ENCODE measurements around the gene IFI27L1.
A peak's percentile ranks its signal among the peaks of the same experiment; 100 is the strongest.

Gene IFI27L1

DNA sequence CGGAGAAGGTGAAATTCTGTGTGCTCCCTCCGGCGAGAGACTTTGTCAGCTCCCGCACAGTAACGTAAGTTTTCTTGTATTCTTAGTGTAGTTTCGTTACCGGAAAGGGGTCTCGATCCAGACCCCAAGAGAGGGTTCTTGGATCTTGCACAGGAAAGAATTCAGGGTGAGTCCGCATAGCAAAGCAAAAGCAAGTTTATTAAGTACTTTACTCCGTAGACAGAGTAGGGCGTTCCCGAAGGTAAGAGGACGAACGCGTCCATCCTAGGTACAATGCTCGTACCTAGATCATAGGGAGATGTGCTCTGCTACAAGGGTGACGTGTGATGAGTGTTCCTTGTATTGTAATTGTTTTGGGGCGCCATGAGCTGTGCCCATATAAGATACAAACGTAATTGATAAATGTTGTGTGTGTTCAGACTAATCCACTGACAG lies 293 bp downstream of the IFI27L1 start:
- DNase-seq: no peak

GRCh38 chr14:94087891-94088290 lies 6.8 kb downstream of the IFI27L1 start:
- no peak for DNase-seq

DNA sequence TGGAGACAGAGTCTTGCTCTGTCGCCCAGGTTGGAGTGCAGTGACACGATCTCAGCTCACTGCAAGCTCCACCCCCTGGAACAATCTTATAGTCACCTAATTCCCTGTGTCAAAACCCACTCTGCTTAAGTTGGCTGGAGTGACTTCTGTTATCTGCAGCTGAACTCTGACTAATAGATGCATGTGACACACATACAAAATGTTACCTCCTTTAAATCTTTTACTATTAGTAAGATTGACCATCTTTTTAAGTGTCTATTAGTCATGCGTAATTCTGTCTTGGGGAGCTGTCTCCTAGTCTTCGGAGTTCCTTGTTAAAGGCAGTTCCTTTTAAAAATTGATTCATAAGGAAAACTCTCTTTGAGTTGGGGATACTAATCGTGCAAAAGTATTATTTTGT lies 7.4 kb downstream of the IFI27L1 start:
- DNase-seq: peak; percentile 13

GRCh38 chr14:94089479-94089878 lies 8.4 kb downstream of the IFI27L1 start:
- DNase-seq: peak; percentile 40

DNA sequence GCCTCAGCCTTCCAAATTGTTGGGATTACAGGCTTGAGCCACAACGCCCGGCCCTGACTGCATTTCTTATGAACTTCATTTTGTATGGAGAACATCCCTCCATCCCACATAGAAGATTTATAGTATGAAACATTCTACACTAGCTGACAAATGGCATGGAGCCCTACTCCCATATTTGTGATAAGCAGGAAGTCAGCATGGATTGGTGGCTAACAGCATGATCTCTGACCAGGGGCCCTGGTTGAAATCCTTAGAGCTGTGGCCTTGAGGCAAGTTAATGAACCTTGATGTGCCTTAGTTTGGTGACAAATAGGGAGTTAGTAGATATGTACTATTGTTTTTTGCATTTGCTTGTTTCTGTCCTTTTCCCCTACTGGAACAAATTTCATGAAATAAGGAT lies 12.3 kb downstream of the IFI27L1 start:
- no peak for DNase-seq

GRCh38 chr14:94097091-94097490 lies 16.0 kb downstream of the IFI27L1 start:
- no peak for DNase-seq

DNA sequence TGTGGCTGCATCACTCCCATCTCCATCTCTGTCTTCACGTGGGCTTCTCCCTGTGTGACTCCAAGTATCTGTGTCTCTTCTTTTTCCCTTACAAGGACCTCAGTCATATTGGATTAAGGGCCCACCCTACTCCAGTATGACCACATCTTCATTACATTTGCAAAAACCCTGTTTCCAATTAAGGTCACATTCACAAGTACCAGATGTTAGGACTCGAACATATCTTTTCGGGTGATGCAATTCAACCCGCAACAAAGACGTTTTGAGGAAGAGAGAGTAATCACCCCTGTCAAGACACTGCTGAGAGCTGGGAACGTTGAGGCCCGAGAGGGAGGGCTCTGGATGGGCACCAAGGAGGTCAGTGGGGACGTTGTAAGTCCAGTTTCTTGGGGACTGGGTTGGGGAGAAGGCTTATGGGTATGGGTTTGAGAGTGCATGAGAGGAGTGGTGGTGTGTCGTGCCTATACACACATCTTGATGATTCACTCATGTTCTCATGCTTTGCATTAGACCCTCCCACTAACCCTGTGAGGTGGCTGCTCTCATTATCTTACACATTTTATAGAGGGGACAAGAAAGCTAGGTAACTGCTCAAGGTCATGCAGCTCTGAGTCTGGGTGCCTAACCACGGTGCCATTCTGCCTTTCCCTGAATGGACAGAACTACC lies 17.3 kb downstream of the IFI27L1 start:
- peak; percentile 90 for DNase-seq

DNA sequence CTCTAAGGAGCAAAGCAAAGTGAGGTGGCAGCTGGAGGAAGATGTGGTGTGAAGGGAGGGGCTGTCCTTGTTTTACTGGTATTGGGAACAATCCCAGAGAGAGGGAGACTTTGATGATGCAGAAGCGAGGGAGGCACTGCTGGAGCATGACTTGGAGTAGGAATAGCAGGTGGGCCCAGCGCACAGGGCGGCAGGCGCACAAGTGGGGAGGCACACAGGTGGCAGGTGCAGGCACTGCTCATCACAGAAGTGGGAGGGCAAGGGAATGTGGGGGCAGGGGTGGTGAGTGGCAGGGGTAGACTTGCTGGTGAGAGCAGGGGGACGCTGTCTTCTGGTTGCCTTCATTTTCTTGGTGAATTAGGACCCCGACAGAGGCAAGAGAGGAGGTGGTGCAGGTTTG lies 17.9 kb downstream of the IFI27L1 start:
- DNase-seq: no peak

- DNase-seq: peak; percentile 87
Observed at GRCh38 chr14:94100847-94101246, 19.7 kb downstream of the IFI27L1 start.

DNA sequence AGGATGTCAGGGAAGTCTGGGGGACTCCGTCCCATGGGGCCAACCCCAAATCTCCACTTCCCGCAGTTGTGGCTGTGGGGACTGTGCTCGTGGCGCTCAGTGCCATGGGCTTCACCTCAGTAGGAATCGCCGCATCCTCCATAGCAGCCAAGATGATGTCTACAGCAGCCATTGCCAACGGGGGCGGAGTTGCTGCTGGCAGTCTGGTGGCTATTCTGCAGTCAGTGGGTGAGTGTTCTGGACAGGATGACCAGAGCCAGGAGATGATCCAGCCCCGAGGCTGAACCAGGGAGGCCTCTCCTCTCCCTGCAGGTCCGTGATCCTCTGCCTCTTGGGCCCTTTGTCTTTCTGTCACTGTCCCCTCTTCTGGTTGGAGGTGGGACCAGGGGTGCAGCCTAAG lies 20.6 kb downstream of the IFI27L1 start:
- DNase-seq: no peak

DNA sequence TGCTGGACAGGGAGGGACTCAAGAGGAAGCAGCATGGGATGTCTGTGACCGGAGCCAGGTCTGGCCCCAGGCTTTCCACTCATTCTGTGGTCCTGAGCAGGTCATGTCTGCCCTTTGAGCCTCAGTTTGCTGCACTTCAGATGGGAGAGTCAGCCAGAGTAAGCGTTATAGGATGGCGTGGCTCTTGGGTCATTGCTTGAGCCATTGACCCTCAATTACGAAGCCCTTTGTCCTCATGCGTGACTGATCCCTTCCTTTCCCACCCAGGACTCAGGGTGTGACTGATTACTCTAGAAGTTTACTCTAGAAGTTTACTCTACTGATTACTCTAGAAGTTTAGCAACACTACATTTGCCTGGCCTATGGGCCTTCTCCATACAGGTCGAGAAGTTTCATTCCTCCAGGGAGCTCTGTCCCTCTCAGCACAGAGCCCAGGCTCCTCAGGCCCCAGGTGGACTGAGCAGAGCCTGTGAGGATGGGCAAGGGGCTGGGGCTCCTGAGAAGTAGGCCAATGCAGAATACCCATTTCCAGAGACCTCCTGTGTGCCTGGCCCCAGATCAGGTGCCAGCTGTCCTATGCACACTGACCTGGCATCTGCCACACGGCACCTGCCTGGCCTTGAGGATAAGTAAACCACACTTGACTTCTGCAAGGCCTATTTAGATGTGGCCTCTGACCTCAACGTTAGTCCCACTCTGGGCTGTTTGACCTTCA lies 21.8 kb downstream of the IFI27L1 start:
- DNase-seq: no peak

DNA sequence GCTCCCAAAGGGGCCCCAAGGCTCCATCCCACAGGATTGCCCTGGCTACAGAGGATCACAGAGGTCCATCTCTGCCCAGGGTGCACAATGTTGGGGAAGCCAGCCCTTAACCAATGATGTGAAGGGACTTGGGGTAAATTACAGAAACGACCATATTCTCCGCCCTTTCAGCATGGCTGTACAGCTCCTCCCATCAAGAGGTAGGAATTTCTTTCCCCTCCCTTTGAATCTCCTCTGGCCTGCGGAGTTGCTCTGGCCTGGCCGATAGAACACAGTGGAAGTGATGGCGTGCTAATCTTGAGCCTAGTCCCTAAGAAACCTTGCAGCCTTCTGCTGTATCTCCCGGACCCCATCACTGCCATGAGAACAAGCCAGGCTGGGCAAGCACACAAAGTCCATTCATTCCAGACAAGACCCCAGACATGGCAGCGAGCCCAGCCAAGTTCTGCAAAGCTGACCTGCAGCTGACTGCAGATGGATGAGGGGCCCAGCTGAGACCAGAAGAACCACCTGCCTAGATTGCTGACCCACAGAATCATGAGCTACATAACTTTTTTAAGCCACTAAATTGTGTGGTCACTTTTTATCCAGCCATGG lies 22.5 kb downstream of the IFI27L1 start:
- DNase-seq: no peak

- DNase-seq: no peak
Observed at GRCh38 chr14:94104731-94105130, 23.6 kb downstream of the IFI27L1 start.

- DNase-seq: no peak
Observed at GRCh38 chr14:94109915-94110250, 28.8 kb downstream of the IFI27L1 start.

GRCh38 chr14:94110552-94111181 lies 29.6 kb downstream of the IFI27L1 start, which contains the start of gene IFI27:
IFI27 (plus strand) TSS chr14:94110736.
- DNase-seq: peak; percentile 15

- DNase-seq: no peak
Observed at GRCh38 chr14:94111276-94112095, 30.4 kb downstream of the IFI27L1 start.

DNA sequence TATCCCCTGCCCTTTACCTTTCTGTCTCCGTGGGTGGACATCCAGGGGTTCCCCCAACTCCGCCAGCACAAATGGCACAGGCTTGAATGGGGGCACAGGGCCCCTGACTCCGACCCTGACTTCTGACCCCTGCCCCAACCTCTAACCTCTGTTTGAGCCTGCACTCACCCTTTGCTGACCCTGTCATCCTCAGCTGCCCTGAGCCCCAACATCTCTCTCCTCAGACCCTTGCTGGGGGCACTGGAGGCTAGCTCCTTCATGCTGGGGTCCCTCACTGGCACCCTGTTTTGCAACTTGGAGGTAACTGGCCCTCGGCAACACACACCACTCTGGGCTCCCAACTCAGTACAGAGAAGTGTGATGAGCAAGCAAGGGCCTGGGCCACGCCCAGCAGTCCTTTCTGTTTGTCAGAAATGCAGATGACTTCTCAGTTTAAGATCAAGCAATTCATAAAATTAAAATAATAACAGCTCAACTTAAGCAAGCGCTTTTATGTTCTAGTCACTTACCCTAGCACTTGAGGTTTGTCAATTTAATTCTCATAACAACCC lies 31.5 kb downstream of the IFI27L1 start:
- no peak for DNase-seq

DNA sequence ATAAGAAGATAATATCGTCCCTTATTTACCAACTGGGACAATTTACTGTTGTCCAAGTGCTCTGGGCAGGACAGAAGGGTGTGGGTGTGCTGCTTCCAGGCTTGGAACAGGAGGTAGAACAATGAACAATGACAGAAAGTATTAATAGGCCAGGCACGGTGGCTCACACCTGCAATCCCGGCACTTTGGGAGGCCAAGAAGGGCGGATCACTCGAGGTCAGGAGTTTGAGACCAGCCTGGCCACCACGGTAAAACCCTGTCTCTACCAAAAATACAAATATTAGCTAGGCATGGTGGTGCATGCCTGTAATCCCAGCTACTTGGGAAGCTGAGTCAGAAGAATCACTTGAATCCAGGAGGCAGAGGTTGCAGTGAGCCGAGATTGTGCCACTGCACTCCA lies 32.0 kb downstream of the IFI27L1 start:
- DNase-seq: no peak

DNA sequence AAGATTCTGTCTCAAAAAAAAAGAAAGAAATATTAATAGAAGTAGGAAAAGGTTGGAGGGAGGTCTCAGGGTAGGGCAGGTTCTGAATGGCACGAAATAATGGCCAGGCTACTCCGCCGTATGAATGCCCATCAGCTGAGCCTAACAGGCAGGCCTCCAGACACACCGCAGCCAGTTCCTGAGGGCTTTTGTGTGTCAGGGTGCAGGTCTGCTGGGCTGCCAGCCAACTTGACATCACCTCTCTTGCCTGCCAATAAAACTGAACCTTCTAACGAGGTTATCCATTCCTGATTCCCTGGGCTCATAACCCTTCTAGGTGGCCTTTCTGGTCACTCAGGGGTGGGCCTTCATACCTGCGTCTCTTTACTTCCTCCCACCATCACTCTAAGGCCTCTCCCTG lies 32.4 kb downstream of the IFI27L1 start:
- DNase-seq: no peak

- DNase-seq: no peak
Observed at GRCh38 chr14:94113908-94114588, 32.9 kb downstream of the IFI27L1 start.

- DNase-seq: no peak
Observed at GRCh38 chr14:94114589-94115057, 33.5 kb downstream of the IFI27L1 start.

DNA sequence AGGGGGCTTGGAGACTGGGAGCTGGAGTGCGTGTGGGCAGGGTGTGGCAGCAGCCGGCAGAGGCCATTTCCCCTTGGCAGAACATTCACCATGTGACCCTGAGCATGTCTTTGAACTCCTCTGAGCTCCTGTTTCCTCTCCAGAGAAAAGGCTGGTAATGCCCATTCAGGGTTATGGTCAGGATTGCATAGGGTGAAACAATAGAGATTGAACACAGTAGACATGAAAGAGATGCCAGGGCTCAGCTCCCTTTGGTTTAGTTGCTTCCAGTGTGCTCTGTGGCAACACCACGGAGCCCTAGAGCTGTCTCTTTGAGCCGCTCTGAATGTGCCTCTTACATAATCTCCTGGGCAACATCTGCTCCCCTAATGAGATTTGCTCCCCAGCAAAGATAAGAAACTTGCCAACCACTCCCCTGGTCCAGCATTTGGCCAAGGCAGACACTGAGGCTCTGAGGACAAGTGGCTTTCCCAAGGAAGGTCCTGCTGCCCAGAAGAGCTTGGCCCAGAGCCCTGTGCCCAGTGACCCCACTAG lies 34.0 kb downstream of the IFI27L1 start:
- no peak for DNase-seq
